AG09309 (cell line): ENCODE data around the gene RTF1.
"Not testable (repeated sequence)": the region's sequence is repeated elsewhere in the genome, so short reads cannot be mapped to it uniquely, and the experiment has no call there.

Source experiments
- DNase-seq: peaks from one replicate; pipeline ENCODE4 v3.0.0-alpha.2; 2010; ENCODE audit warnings: low read depth
- H3K4me3 ChIP-seq: 2 replicates; pipeline ENCODE4 v1.5.1; 2011; ENCODE audit warnings: mild to moderate bottlenecking, low read depth, low read length, moderate library complexity; ENCODE audit not compliant: control insufficient read depth
- TF ChIP-seq, protein P1 (sequence below): IDR thresholded peaks from 2 replicates; pipeline ENCODE4 v1.5.1; 2011; ENCODE audit warnings: mild to moderate bottlenecking, low read depth, low read length, inconsistent platforms; ENCODE audit not compliant: insufficient read depth, control insufficient read depth; ENCODE audit errors: missing control alignments

RTF1 gene

DNA sequence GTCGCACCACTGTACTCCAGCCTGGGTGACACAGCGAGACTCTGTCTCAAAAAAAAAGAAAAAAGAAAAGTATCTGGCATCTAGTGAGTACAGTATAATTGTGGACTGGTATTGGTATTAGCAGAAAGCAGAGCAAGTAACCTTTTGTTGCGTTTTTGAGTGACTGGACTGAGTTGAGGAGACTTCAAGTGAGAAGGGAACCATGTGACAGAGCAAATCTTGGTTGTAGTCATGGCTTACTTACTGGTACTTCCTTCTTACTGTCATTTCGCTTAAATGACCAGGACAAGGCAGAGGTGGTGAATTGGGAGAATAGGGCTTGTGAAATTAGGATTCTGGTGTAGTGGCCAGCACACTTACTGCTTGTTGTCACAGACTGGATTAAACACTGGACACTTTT lies 20.6 kb downstream of the RTF1 start:
- no peak overlapping the region for H3K4me3 ChIP-seq
- DNase-seq = no peak
- TF ChIP-seq, protein P1, sequence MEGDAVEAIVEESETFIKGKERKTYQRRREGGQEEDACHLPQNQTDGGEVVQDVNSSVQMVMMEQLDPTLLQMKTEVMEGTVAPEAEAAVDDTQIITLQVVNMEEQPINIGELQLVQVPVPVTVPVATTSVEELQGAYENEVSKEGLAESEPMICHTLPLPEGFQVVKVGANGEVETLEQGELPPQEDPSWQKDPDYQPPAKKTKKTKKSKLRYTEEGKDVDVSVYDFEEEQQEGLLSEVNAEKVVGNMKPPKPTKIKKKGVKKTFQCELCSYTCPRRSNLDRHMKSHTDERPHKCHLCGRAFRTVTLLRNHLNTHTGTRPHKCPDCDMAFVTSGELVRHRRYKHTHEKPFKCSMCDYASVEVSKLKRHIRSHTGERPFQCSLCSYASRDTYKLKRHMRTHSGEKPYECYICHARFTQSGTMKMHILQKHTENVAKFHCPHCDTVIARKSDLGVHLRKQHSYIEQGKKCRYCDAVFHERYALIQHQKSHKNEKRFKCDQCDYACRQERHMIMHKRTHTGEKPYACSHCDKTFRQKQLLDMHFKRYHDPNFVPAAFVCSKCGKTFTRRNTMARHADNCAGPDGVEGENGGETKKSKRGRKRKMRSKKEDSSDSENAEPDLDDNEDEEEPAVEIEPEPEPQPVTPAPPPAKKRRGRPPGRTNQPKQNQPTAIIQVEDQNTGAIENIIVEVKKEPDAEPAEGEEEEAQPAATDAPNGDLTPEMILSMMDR = no peak

GRCh38 chr15:41438206-41438605 lies 21.3 kb downstream of the RTF1 start:
- H3K4me3 ChIP-seq = no peak overlapping the region
- no peak for DNase-seq
- TF ChIP-seq, protein P1 = no peak

DNA sequence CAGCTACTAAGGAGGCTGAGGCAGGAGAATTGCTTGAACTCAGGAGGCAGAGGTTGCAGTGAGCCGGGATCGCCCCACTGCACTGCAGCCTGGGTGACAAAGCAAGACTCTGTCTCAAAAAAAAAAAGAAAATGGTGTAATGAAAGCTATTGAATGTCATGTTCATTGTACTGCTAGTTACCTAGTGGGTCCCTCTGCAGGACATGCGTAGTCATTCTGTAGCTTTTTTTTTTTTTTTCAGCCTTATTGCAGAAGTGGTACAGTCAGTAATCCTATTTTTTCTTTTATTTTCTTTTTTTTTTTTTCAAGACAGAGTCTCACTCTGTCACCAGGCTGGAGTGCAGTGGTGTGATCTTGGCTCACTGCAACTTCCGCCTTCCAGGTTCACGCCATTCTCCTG lies 21.9 kb downstream of the RTF1 start:
- H3K4me3 ChIP-seq, DNase-seq: not testable (repeated sequence)

- TF ChIP-seq, protein P1 = no peak
- DNase-seq = no peak
- no peak overlapping the region for H3K4me3 ChIP-seq
Measured at GRCh38 chr15:41443275-41443674, 26.4 kb downstream of the RTF1 start.

GRCh38 chr15:41445399-41445798 lies 28.5 kb downstream of the RTF1 start:
- TF ChIP-seq, protein P1 = no peak
- DNase-seq = no peak
- H3K4me3 ChIP-seq = no peak overlapping the region

DNA sequence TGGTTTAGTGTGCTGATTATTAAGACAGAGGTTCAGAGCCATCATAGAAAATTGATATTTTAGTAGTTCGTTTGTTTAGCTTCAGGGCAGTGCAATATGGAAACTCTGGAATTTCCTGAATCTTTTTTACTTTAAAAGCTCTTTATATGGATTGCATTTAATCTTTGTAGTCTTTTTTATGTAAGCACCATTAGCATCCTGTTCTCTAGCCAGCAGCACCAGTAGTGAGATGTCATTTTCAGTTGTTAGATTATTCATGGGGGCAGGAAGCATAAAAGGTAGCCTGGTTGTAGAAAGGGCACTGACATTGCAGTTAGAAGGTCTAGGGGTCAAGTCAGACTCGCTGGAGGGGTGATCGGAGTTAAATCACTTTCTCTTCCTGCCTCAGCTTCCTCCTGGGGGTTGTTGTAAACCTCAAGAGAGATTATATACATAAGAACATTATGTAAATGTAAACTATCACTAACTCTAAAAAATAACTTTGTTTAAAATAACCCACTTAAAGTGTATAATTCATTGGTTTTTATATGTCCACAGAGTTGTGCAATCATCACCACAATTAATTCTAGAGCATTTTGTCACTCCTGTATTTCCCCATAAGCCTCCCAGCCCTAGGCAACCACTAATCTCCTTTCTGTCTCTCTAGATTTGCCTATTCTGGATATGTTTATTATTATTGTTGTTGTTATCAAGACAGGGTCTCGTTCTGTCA lies 45.3 kb downstream of the RTF1 start:
- TF ChIP-seq, protein P1 = no peak
- DNase-seq = no peak
- no peak overlapping the region for H3K4me3 ChIP-seq

- TF ChIP-seq, protein P1 = no peak
- no peak for DNase-seq
- H3K4me3 ChIP-seq = no peak overlapping the region
Measured at GRCh38 chr15:41464889-41465580, 48.1 kb downstream of the RTF1 start.
